GM19025 (cell line): ENCODE data around the gene ORAI1.

Experiments
- ATAC-seq: cut with Tn5 transposase; IDR thresholded peaks from one replicate; pipeline ENCODE4 v1.9.1; 2021; ENCODE audit warnings: mild to moderate bottlenecking, low read depth, moderate library complexity; ENCODE audit not compliant: unreplicated experiment

Gene ORAI1

GRCh38 chr12:121688966-121689365 is 62.6 kb downstream of the ORAI1 start:
- ATAC-seq, result no peak

GRCh38 chr12:121689430-121689829 is 63.1 kb downstream of the ORAI1 start:
- ATAC-seq, result no peak
